HepG2 (cell line): ENCODE measurements around the gene PEX10. TPM values are rescaled to one million over a fixed set of nuclear protein-coding genes. Genes with fewer than 3 reads are reported as not detected.

Experiments used
- BCL3 ChIP-seq: sonication (generic); formaldehyde crosslinking; IDR thresholded peaks from 2 replicates; pipeline ENCODE4 v1.5.1; 2020; ENCODE audit warnings: mild to moderate bottlenecking, missing genetic modification reagents, moderate library complexity
- CERS6 ChIP-seq: sonication (generic); formaldehyde crosslinking; IDR thresholded peaks from 2 replicates; pipeline ENCODE4 v1.5.0; 2020; ENCODE audit warnings: missing genetic modification reagents
- E2F2 ChIP-seq: sonication (generic); formaldehyde crosslinking; IDR thresholded peaks from 2 replicates; pipeline ENCODE4 v1.4.0; 2020; ENCODE audit warnings: missing genetic modification reagents, borderline replicate concordance
- ELK4 ChIP-seq: sonication (generic); formaldehyde crosslinking; IDR thresholded peaks from 2 replicates; pipeline ENCODE4 v1.9.0; 2021; ENCODE audit warnings: missing genetic modification reagents, borderline replicate concordance
- HNF1B ChIP-seq: sonication (generic); formaldehyde crosslinking; IDR thresholded peaks from 2 replicates; pipeline ENCODE4 v1.5.1; 2020; ENCODE audit warnings: mild to moderate bottlenecking, moderate library complexity, missing genetic modification reagents
- KLF9 ChIP-seq: IDR thresholded peaks from 2 replicates; pipeline ENCODE4 v1.6.1; 2016; ENCODE audit warnings: low read depth
- MXI1 ChIP-seq: IDR thresholded peaks from 3 replicates; pipeline ENCODE4 v1.6.1; 2012; ENCODE audit warnings: low read depth, low read length, inconsistent platforms, borderline replicate concordance
- PLSCR1 ChIP-seq: sonication (generic); formaldehyde crosslinking; IDR thresholded peaks from 2 replicates; pipeline ENCODE4 v1.5.0; 2020; ENCODE audit warnings: missing genetic modification reagents, mild to moderate bottlenecking, borderline replicate concordance
- POGK ChIP-seq: sonication (generic); formaldehyde crosslinking; conservative IDR thresholded peaks from 2 replicates; pipeline ENCODE4 v1.8.0; 2022; ENCODE audit warnings: mild to moderate bottlenecking, moderate library complexity, missing genetic modification reagents
- RFX3 ChIP-seq: IDR thresholded peaks from 2 replicates; pipeline ENCODE4 v1.6.1; 2016; ENCODE audit warnings: missing biosample characterization, missing genetic modification reagents
- RFX5 ChIP-seq: IDR thresholded peaks from 2 replicates; pipeline ENCODE4 v1.6.1; 2011; ENCODE audit warnings: low read depth, low read length, improper control_type of control experiment
- SMARCE1 ChIP-seq: fragments of 450-650 bp; IDR thresholded peaks from 2 replicates; pipeline ENCODE4 v1.6.1; 2017; ENCODE audit warnings: borderline replicate concordance
- ZNF570 ChIP-seq: sonication (generic); formaldehyde crosslinking; IDR thresholded peaks from 2 replicates; pipeline ENCODE4 v1.4.0; 2020; ENCODE audit warnings: mild to moderate bottlenecking, missing genetic modification reagents, borderline replicate concordance
- ZNF597 ChIP-seq: sonication (generic); formaldehyde crosslinking; IDR thresholded peaks from 2 replicates; pipeline ENCODE4 v1.5.0; 2020; ENCODE audit warnings: missing genetic modification reagents
- ZNF629 ChIP-seq: sonication (generic); formaldehyde crosslinking; conservative IDR thresholded peaks from 2 replicates; pipeline ENCODE4 v1.5.0; 2020; ENCODE audit warnings: missing genetic modification reagents
- ZNF660 ChIP-seq: sonication (generic); formaldehyde crosslinking; IDR thresholded peaks from 2 replicates; pipeline ENCODE4 v1.5.1; 2020; ENCODE audit warnings: mild to moderate bottlenecking, low read depth, missing genetic modification reagents, borderline replicate concordance
- ZSCAN9 ChIP-seq: IDR thresholded peaks from 2 replicates; pipeline ENCODE4 v1.6.1; 2016; ENCODE audit warnings: borderline replicate concordance
- polyA plus RNA-seq, 8 experiments: library from polyadenylated mRNA; depleted of rRNA in 3 of 8; stranded (reverse) in 7 of 8; unstranded in 1 of 8; fragments of >200 nt; fragmentation: Illumina TruSeq in 4 of 8; extraction: Trizol in 4 of 8; gene quantifications; 2 replicates each; pipeline versions ENCODE4 v1.2.1 to v1.2.3, GENCODE V29; 2011 to 2016; ENCODE audit warnings: low read depth in 4 of 8, missing spikeins in 1 of 8, mixed read lengths in 1 of 8; ENCODE audit not compliant: insufficient read depth in 1 of 8
- total RNA-seq, 5 experiments: library from RNA; depleted of rRNA; stranded (reverse); fragments of >200 nt; fragmentation: Illumina TruSeq; extraction: Trizol; gene quantifications; 2 replicates each; pipeline ENCODE4 v1.2.3, GENCODE V29; 2016; ENCODE audit warnings: low read depth in 1 of 5

The PEX10 gene
- total and polyA plus RNA-seq, 2 of the 13 experiments (the other 11 are each of a cell fraction or from before 2014, with no cell fraction given) = 16.1 to 39.6 TPM

GRCh38 chr1:2391041-2391930 is 21.1 kb downstream of the PEX10 start, which contains the start of the genes MORN1 and RER1 (continued):
- no peak; the same call in 1 of the 2 replicates for TF ChIP-seq HNF1B (CRISPR knock-in tag)
- TF ChIP-seq PLSCR1 = no peak
- no peak for TF ChIP-seq SMARCE1
- no peak for TF ChIP-seq ZNF629 (CRISPR knock-in tag)
- no peak for TF ChIP-seq BCL3 (CRISPR knock-in tag)
- TF ChIP-seq E2F2 = peak; percentile 83; the same call in 1 of the 2 replicates
- TF ChIP-seq MXI1 = peak; percentile 96
- TF ChIP-seq ZNF597 (CRISPR knock-in tag) = no peak
- no peak for TF ChIP-seq CERS6 (CRISPR knock-in tag)
- no peak for TF ChIP-seq ZSCAN9 (CRISPR knock-in tag)
- TF ChIP-seq KLF9 (CRISPR knock-in tag) = no peak; the same call in 1 of the 2 replicates
- TF ChIP-seq RFX5 = peak; percentile 65; the same call in 1 of the 2 replicates
- TF ChIP-seq RFX3 = peak; percentile 87
- TF ChIP-seq ZNF660 (CRISPR knock-in tag) = no peak
- no peak for TF ChIP-seq ZNF570
- peak; percentile 77 for TF ChIP-seq POGK
- no peak for TF ChIP-seq ELK4 (CRISPR knock-in tag)
